Measurements from ENCODE around the gene ARHGAP26.
A peak's percentile ranks its signal among the peaks of the same experiment; 100 is the strongest.
"Not testable (repeated sequence)": the region's sequence is repeated elsewhere in the genome, so short reads cannot be mapped to it uniquely, and the experiment has no call there.

ARHGAP26 gene

DNA sequence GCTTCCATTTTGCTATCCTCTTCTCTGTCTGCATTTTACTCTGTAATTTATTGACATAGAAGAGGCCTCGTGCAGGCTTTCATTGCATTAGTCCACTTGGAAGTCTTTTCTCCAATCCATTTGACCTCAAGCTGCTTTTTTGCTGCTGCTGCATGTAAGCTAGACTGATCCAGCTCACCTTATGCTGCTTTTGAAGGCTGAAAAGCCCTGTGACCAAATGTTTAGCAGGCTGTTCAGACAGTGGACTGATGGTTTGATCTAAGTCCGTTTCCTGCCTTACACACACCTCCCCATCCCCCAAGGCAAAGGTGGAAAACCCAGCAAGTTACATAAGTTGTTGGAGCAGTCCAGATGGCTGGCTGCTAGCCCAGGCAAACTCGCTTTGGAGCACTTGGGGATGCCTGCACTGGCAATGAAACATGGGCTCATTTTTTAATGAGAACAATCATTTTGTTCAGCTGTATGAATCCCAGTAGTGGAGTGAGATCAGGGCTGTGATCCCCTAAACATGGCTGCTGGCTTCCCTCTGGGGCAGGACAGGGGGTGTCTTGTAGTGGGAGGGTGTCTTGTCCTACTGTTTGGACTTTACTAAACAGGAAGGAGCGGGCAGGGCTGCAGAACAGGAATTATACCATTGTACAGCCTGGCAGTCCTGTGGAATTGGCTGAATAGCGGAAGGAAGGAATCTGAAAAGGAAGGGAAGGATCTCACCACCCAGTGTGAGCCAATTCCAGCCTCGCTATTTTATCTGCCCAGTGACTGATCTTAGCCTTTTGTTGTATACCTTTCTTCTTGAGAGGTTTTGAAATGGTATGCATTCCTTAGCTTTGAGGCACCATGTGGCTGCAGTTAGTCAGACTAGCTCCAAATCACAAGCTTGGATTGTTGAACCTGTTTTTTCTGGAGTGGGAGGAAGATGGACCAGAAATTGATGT, 212.0 kb downstream of the ARHGAP26 start:
- DNase-seq (ENCODE audit: low read depth in 2 of 2), result no peak

DNA sequence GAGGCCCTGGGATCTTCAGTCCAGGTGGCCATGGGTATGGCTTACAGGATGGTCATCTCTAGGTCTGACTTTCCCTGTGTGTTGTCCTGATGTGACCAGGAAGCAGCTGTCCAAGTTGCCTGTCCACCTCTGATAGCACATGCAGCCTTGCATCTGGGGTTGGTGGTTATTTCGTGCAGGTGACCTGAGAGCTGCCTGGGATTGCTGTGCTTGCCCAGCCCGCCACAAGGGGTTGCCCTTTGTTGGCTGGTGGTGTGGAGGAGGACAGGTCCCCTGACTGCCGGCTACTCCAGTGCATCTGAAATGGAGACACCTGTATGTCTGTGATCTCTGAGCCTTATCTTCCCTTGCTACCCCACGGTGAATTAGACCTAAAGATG, 212.6 kb downstream of the ARHGAP26 start:
- DNase-seq (ENCODE audit: low read depth in 2 of 2), result no peak

- no peak for DNase-seq (ENCODE audit: low read depth in 2 of 2)
Measured at GRCh38 chr5:142984011-142984410, 213.8 kb downstream of the ARHGAP26 start.

GRCh38 chr5:142984525-142984924, 214.3 kb downstream of the ARHGAP26 start:
- no peak for DNase-seq (ENCODE audit: low read depth in 2 of 2)

GRCh38 chr5:142989270-142989669, 219.1 kb downstream of the ARHGAP26 start:
- DNase-seq (ENCODE audit: low read depth in 2 of 2), result not testable (repeated sequence)

GRCh38 chr5:142990073-142990472, 219.9 kb downstream of the ARHGAP26 start:
- DNase-seq (ENCODE audit: low read depth in 2 of 2), result not testable (repeated sequence)

- no peak for DNase-seq (ENCODE audit: low read depth in 2 of 2)
Measured at GRCh38 chr5:142994218-142994617, 224.0 kb downstream of the ARHGAP26 start.

- not testable (repeated sequence) for DNase-seq (ENCODE audit: low read depth in 2 of 2)
Measured at GRCh38 chr5:142995621-142996020, 225.4 kb downstream of the ARHGAP26 start.

GRCh38 chr5:142997591-142997990, 227.4 kb downstream of the ARHGAP26 start:
- DNase-seq (ENCODE audit: low read depth in 2 of 2), result no peak

DNA sequence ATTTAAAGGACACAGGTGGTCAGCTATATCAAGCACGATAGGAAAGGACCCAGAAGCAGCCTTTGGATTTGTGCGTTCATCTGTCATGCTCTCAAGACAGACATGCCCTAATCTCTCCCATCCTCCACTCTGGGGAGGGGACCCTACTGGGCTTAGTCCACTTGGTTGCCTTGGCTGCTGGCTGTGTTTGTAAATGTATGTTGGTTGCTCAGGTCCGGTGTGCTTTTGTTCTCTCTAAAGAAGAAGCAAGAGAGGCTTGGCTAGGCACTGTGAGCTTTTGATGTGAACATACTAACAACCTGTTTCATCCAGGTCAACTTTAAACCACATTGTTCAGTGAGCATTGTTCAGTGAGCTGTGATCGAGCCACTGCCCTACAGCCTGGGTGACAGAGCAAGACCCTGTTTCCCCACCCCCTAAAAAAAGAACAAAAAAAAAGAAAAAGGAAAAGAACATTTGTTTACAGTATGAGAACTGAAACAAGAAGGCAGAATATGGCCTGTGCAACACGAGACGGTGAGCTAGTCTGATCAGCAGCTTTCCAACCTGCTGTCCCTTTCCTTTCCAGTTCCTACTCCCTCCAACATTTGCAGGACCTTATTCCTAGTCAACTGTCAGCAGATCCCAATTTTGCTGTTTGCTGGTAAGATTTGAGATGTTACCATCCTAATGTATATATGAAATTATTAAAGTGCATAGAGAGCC, 228.3 kb downstream of the ARHGAP26 start:
- no peak for DNase-seq (ENCODE audit: low read depth in 2 of 2)

GRCh38 chr5:143000551-143000950, 230.4 kb downstream of the ARHGAP26 start:
- not testable (repeated sequence) for DNase-seq (ENCODE audit: low read depth in 2 of 2)

DNA sequence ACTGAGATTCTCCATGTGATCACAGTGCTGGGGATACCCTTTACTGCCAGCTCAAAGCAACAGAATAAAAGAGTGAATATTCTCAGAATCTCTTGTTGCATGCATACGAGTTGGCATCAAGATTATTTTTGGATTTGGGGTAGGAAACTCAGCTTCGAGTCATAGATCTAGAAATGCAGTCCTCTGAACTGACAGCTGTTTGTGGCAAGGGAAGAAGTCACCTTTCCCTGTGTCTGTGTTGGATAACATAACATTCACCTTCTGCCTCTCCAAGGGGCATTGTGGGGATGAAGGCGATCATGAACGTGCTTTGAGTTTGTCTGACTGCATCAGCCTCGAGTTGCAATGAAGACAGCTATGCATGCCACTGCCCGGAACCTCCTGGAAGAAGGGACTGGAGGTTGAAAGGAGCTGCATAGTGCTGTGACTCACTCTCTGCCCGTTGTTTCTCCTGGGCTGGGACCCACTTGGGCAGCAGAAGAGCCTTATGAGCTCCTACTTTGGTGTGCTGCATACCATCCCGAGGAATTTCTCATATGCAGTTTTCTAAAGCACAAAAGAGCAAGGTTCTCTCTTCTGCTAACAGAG, 231.7 kb downstream of the ARHGAP26 start:
- no peak for DNase-seq (ENCODE audit: low read depth in 2 of 2)

DNA sequence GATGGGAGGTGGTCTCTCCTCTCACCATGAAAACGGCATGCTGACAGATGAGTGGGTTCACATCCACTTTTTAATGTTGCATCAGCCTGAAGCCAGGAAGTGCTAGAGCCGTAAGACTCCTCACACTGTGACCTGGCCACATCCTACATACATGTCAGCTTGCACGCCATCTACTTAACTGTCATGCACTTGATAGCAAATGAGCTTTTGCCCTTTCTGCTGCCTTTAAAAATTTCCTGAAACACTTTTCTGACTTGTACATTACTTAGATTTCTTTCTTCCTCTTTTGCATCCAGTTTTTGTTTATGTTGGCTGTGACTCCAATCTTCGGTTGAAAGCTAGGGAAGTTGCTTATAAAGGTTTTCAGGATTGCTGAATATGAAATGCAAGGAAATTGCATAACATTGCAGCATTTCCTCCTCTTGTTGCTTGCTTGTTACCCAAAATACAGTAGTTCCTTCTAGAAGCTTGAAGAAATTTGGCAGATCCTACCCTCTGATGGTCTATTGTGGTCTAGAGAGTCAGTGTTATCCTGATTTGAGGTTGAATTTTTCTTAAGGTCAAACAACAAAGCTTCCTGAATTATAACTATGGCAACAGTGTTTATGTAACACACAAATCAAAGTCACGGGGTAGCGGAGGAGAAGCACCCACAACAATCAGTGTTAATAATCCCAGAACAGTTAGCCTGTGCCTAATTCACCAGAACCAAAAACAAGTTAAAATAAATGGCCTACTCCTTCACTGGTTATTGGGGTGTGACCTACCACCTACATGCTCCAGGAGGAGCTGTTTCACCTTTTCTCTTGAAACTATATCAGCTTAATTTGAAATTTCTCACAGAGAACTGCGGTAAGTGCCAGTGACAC, 232.5 kb downstream of the ARHGAP26 start:
- peak in 1 of 2 donors; percentile 40 for DNase-seq (ENCODE audit: low read depth in 2 of 2)

DNA sequence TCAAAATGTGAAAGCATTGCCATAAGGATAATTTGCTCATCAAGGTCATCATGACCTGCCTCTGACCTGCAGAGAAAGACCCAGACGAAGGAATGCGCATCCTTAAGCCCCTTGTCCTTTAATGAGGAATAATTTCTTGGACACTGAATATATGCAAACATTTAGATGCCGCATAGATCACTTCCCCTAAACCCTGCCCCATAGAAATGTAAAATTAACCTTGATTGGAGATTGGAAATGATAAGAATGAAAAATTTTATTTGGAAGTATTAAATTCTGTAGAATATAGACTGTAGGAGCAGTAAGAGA, 233.1 kb downstream of the ARHGAP26 start:
- no peak for DNase-seq (ENCODE audit: low read depth in 2 of 2)

- DNase-seq (ENCODE audit: low read depth in 2 of 2), result no peak
Measured at GRCh38 chr5:143004361-143005145, 234.4 kb downstream of the ARHGAP26 start.

GRCh38 chr5:143006501-143006900, 236.3 kb downstream of the ARHGAP26 start:
- no peak for DNase-seq (ENCODE audit: low read depth in 2 of 2)

GRCh38 chr5:143008032-143008431, 237.9 kb downstream of the ARHGAP26 start:
- DNase-seq (ENCODE audit: low read depth in 2 of 2), result no peak

DNA sequence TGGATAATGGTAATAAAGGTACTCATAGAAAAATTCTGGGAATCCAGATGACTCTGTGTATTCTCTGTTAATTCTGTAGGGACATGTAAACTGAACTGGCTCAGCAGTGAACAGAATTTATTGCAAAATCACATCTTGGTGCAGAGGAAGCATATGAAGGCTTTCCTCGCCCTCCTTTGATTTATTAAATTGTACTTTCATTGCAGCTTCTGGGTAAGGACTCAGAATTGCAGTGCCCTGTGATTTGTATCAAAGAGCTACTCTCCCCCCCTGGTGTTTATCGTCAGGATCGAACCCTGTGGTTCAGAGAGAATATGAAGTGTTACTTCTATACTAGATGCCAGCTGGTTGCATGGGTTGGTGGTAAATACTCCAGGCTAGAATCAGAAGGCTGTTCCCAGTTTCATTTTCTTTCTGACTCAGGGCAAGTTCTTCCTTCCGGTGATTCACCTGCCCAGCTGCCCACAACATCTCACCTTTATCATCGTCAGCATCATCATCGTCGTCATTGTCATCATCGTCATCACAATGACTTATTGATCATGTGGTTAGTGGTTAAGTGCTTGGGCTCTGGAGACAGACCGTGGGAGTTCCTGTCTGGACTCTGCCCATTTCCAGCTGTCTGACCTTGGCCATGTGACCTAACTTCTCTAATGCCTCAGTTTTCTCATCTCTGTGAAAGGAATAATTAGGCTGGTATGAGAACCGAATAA, 238.8 kb downstream of the ARHGAP26 start:
- DNase-seq (ENCODE audit: low read depth in 2 of 2), result peak; percentile 22 to 64

DNA sequence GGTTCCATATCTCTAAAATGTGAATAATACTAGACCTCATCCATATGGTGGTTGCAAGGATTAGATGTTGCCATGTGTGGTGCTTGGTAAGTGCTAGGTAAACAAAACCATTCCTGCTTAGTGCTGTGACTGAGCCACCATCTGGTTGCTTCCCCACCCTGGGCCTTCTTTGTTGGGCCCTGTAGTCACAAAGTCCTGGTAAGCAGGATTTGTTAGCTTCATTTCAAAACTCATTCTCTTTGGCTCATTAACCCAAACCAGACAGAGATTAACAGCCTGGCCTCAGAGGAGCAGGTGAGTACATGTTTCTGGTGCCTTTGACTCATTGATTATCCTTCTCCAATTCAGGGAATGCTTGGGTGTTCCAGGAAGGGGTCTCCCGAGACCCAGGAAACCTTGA, 240.2 kb downstream of the ARHGAP26 start:
- DNase-seq (ENCODE audit: low read depth in 2 of 2), result no peak

GRCh38 chr5:143011585-143011984, 241.4 kb downstream of the ARHGAP26 start:
- DNase-seq (ENCODE audit: low read depth in 2 of 2), result no peak

Measured in stimulated activated CD4-positive, alpha-beta T cell treated with anti-CD3 and anti-CD28 coated beads, Interleukin-1b, Interleukin-23, amount 100 ng/mL, for 4 hours (primary cell).